SKM-1 (cell line): Measurements from ENCODE around the gene TGM3.

Source experiments
- DNase-seq: peaks from one replicate; lab custom pipeline; 2025; ENCODE audit not compliant: unreplicated experiment; lab: John Stamatoyannopoulos, UW

TGM3 gene

DNA sequence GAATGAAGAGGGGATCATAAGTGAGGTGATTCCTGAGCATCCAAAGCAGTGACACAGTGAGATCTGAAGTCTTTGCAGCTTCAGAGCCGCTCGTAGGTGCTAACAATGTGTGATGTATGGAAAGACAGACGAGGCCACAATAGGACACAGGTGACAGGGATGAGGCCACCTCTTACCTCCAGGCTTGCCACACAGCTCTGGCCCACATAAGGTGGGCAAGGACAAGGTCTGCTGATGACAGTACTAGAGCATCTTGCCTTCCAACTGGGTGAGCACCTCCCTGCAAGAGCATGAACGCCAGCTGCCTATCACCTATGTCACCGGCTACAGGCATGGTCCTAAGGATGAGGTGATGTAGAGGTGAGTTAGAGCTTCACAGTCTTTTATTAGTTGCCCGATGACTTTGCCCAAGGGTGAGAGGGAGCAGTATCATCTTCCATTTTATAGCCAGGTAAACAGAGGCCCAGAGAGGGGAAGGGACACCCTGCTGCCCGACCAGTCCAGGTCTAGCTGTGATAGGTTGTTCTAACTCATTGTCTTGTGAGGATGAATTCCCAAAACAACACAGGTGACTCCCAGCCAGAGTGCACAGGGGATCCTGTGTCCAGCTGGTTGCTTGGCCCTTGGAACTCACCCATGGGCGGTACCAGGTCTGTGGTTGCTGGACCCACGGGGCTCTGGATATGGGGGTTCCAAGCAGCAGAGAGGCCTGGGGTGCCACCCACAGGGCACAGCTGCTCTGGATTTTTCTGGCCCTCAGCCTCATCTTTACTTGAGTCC, 78.7 kb downstream of the TGM3 start:
- no peak for DNase-seq

DNA sequence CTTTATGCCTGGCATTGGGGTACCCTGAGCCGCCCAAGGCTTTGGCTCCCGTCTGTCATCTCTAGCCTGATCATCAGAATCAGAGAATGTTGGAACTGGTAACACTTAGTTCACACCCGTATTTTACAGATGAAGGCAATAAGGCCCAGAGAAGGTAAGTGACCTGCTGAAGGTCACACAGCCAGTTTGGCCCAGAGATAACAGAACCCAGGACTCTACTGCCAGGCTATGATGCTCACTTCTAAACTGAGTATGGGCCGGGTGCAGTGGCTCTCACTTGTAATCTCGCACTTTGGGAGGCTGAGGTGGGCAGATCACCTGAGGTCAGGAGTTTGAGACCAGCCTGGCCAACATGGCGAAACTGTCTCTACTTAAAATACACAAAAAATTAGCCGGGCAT, 83.1 kb downstream of the TGM3 start:
- DNase-seq = no peak

DNA sequence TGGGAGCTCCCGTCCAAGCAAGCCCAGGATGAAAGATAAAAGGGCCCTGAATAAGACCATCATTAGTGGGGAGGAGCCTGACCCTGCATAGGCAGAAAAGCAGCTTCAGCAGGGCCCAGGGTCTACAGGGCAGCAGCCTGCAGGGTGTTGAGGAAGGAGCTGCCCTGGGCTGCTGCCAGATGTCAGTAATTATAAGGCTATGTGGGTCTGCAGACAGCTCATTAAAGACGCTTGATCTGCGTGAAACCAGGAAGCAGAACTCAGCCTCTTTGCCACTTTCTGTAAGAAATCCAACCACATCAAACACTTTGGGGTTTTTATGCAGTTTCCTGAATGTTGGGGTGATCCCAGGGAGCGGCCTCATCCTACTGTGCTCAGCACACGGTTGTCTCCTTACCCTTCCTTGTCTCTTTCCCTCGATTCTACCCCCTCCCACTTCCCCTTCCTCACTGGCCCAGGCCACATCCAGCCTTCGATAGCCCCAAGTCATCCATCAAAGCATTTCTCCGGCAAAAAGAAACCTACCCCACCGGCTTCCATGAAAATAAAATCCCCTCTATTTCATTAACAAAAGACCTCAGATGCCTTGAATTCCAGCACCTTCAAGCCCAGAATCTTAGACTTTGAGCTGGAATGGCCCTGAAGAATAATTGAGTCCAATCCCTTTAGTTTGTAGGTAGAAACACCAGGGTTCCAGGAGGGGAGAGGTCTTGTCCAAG, 83.9 kb downstream of the TGM3 start:
- DNase-seq = no peak

DNA sequence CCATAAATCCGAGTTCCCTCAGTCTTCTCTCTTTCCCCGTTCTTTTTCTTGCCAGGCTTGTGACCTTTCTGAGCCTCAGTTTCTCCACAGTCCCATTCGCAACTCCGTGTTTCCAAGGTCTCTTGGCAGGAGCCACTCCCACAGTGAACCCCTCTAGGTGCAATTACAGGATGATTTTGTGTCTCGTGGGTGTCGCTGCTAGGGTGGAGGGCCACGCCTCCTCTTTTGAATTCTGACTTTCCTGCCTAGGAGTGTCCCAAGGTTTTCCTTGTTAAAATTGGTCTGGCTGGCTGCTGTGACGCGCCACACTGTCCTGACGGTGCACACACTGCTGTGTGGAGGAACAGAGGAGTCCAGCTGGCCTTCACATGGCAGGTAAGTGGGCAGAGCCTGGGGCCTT, 84.8 kb downstream of the TGM3 start, which contains the start of gene TGM6:
Gene TGM6, plus strand, starts transcription at position 301 of the 400 bp plus-strand sequence. Its CDS starts 68 bp downstream, at position 369.
- no peak for DNase-seq

DNA sequence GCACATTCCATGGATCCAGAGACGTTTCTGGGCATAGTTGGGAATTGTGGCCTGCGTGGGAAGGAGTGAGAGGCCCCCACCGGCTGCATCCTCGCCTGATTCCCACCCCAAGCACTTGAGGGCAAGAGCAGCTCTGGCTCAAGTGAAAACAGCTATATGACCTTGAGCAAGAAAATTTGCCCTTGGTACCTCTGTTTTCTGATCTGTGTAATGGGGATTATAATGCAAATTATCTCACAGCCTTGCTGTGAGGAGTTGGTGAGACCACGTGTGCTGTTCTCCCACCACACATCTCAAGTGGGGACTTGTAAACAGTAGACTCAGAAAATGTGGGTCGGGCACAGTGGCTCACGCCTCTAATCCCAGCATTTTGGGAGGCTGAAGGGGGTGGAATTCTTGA, 85.5 kb downstream of the TGM3 start:
- DNase-seq = no peak

DNA sequence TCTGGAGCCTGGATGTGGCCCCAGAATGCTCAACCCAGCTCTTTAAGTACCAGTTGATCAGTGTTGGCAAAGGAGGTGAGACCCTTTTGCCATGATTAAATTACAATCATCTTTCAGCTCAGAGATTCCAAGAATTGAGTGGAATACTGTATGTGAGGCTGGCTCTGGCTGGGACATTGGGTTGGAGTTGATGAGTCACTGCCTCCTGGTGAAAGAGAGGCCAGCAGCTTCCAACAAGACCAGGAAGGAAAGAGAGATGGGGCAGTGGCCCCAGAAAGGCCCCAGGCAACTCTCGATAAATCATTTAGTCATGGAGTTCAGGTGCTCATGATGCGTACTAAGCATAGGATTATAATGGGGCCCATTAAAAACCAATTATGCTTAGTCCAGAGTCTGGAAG, 87.0 kb downstream of the TGM3 start:
- no peak for DNase-seq

DNA sequence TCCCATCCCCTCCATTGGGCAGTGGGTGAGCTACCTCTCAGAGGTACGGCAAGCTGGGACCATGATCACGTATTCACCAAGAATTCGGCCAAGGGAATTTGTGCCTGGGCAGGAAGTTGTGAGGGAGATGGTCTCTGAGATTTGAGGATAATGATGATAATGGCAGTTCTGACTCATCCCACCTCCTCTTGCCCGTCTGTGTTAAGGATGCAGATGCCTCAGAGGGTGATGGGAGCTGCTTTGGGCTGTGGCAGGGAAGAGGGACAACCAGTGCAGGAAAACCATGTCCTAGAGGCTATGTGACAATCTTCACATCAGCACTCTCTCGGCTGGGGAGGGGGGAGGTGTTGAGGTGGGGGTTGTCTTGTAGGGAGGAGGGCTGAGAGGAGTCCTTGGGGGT, 89.2 kb downstream of the TGM3 start:
- DNase-seq = no peak

DNA sequence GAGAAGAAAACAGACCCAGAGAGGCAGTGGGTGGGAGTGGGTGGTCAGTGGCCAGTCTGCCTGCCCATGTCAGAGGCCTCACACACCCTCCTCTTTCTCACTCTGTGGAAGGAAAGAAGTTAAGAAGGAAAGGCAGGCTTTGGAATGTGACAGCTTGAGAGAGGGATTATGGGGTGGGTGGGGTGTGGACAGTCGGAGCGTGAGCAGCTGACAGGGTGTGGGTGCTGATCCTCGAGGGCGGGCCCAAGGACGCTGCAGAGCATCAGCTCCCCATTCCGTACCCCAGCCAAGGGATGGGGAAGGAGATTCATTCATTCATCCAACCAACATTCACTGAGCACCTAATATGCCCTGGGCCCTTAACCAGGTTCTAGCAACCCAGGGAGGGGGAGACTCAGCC, 89.7 kb downstream of the TGM3 start:
- no peak for DNase-seq

DNA sequence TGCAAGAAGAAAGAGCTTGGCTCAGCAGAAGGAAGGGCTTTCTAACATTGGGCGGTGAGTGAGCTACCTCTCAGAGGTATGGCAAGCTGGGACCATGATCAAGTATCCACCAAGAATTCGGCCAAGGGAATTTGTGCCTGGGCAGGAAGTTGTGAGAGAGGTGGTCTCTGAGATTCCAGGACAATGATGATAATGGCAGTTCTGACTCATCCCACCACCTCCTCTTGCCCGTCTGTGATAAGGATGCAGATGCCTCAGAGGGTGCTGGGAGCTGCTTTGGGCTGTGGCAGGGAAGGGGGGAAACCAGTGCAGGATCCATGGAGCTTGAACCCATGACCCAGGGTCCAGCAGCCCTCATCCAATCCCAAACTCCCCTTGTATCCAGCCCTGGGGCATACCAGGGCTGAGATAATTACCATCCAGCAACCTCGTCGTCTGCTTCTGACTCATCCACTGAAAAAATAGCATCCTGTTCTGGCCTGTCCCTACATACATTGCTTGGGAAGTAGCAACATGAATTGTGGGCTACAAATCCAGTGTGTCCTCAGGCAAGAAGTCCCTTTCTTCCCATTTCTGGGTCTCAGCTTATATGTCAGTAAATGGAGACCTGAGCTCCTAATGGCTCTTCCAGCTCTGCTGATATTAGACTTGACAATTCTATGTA, 90.8 kb downstream of the TGM3 start:
- no peak for DNase-seq

DNA sequence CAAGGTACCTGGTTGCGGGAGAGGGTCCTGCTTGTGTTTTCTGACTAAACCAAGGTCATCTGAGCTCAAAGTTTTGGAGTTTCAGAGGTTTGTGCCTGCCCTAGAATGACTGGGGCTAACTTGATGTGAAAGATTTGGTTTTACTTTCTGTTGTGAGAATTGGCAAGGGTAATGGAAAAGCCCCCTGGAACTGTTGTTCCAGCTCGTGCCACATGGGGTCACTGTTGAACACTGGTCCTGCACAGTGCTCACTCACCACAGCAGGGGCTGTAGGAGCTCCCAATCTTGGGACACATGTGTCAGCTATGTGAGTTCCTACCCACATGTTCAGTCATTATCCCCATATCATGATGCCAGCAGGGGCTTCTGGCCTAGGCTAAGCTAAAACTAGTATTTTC, 91.4 kb downstream of the TGM3 start:
- DNase-seq = no peak

DNA sequence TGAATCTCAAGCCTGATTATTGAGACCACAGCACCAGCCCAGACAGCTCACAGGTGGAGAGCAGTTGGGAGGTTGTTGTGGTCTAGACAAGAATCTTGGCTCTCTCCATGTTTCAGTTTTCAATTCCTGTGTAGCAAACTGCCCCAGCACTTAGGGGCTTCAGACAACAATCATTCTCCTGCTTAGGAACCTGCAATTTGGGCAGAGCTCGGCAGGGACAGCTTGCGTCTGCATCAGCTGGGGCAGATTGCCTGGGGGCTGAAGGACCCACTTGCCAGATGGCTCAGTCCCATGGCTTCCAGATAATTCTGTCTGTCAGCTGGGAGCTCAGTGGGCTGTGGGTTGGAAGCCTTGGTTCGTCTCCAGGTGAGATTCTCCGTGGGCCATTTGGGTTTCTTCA, 91.8 kb downstream of the TGM3 start:
- DNase-seq = no peak
